ENCODE measurements around the gene FAM170B.

The FAM170B gene
- total RNA-seq = 0 to 0.55 (median 0) reads per million in 17 experiments

DNA sequence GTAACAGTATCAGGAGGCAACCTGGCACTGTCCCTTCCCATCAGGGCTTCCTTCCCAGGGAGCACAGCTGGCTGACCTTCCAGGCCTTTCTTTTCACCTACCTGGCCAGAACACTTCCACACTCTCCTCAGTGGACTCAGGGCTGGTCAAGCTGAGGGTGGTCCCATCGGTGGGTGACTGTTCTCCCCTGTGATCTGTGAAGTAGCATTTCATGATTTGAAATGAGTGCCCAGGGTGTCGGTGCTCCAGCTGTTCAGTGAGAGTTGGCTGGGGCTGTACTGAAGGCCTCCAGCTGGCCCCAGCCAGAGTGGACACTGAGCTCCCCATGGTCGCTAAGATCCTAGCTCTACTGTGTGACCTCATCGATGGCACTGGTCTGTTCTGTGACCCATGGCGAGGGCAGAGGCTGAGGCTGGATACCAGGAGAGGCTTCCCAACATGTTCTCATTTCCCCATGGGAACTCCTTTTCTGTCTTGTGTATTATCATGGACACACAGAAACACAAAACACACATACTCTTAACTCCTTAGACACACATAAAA is at the start of gene FAM170B:
FAM170B (minus strand) TSS at position 316 of the 543 bp plus-strand sequence; CDS start at position 213, 103 bp downstream.
- DNase-seq = no peak

DNA sequence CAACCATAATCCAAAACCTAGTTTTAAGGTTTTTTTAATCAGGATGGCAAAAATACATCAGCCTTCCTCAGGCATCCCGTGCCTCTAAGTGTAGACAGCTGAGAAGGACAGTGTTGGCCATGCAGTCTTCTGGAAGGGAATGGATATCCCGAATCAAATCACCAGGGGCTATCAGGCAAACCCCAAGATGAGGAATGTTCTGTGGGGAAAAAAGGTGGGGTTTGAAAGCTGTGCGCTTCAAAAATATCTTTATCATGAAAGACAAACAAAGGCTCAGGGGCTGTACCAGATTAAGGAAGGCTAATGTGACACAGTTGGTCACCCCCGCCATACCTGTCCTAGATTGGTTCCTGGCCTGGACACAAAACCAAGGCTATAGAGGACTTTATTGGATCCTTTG is 49.0 kb upstream of the FAM170B start:
- DNase-seq = no peak

DNA sequence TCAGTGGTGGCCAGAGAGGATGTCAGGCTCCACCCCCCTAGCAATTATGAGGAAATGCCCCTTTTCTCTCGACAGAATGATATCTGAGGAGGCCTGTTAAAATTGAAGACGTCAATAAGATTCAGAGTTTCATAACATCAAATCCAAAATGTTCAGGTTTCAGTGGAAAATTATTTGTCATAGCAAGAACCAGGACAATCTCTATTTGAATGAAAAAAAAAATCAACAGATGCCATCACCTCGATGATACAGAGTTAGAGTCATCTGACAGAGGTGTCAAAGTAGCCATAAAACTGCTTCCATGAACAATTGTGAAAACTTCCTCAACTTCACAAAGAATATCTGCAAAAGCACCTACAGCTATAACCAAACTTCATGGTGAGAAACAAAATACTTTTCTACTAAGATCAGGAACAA is 46.6 kb upstream of the FAM170B start:
- no peak for DNase-seq

DNA sequence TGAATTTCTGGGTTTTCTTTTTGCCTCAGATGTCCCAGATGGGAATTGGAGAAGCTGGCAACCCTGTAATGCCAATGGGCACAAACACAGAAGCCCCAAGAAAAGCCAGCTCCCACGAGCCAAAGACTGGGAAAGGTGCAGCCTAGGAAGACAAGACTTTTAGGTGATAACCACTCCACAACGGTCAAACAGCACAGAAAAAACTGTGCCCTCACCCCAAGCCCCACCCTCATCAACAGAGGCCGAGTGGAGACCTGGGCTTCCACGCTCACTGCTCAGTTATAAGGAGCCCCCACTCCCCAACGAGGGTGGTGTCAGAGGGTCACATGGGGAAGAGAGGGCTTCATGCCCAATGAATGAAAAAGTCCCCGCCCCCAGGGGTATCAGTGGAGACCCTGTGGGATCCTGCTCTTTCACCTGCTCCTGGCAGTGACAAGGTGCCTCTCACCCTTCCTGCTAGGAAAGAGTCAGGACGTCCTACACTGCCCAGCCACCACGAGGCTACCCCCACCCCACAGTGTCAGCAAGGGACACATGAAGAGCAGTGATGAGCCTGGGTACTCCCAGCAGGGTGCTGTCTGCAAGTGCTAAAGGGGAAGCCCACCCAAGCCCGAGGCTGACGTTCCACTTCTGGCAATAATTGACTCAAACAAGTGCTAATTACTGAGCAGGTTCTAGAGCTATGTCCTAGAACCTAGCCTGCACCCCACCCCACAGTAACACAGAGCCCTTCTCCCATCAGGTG is 46.0 kb upstream of the FAM170B start:
- no peak for DNase-seq

DNA sequence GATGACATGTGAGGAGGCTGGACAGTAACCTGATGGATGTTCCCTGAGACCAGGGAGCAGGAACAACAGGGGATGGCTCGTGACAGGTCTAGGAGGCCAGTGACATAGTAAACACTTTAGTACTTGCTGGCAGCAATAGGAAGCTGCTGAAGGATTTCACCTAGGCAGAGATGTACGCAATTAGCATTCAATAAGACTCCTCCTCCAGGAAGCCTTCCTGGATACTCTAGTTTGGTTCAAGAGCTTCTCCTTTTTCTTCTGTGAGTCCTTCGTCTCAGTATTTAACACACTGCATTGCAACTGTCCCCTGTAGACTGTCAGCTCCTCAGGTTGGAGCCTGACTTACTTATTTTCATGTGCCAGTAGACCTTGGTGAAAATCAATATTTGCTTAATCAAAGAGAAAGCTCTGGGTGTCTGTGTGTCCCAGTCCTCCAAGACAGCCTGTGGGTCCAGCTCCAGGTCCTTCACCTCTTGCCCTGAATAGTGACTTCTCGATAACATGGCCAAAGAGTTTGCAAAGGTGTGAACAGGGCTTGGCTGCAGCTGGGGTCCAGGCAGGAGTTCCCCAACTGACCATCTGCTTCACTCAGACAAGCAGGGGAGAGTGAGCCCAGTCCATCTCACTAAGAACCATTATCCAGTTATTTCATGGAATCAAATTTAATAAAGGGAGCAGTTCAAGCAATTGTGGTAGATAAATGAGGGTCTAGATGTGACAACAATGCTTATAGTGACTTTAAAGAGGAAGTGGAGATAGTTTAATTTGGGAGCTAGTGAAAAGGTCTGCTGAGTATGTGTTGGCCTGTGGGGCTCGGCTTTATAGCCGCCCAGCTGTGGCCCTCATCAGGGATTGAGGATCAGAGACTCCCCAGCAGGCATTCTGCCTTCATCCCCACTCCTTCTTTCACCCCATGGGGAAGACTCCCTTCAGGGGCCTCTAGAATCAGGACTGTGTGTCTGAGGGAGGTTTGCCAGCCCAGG is 45.0 kb upstream of the FAM170B start:
- peak in 2 of 4 experiments; percentile 32 to 44 for DNase-seq

DNA sequence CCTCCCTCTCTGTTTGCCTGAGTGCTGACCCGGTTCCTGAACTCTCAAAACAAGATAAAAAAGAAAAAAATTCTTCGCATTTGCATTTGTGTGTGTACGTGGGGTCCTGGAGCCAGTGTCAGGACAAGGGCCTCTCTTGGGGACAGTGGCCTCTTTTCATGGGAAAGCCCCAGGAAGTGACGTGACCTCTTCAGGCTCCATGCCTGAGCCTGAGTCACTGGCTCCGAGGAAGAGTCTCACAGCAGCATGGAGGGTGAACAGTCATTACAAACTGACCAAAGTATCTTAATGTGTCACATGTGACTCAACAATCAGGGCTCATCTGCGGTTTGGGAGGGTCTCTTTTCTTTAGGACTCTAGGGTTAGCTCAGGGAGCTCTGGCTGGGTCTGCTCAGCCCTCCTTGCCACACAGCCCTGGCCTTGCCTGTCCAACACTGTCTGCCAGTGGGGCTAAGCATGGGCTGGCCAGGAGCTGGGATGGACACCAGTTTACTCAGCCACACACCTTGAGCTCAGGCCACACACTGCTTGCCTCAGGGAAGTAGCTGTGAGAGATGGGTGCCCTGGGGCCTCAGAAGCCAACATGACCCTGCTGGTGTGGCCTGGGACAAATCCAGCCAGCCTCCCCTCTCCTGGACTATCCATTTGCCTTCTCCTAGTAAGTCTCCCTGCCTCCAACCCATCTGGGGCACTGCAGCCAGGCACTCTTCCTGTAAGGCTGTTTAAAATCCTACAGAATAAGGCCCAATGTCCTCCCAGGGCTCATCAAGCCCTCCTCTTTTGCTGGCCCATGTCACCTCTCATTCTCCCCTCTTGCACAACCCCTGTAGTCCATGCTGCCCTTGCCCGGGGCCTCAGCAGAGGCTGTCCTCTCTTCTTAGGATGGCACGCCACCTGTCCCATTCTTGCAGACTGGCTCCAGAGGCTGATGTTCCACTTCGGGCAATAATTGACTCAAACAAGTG is 43.9 kb upstream of the FAM170B start:
- peak; percentile 84 to 95 (median 88) for DNase-seq

DNA sequence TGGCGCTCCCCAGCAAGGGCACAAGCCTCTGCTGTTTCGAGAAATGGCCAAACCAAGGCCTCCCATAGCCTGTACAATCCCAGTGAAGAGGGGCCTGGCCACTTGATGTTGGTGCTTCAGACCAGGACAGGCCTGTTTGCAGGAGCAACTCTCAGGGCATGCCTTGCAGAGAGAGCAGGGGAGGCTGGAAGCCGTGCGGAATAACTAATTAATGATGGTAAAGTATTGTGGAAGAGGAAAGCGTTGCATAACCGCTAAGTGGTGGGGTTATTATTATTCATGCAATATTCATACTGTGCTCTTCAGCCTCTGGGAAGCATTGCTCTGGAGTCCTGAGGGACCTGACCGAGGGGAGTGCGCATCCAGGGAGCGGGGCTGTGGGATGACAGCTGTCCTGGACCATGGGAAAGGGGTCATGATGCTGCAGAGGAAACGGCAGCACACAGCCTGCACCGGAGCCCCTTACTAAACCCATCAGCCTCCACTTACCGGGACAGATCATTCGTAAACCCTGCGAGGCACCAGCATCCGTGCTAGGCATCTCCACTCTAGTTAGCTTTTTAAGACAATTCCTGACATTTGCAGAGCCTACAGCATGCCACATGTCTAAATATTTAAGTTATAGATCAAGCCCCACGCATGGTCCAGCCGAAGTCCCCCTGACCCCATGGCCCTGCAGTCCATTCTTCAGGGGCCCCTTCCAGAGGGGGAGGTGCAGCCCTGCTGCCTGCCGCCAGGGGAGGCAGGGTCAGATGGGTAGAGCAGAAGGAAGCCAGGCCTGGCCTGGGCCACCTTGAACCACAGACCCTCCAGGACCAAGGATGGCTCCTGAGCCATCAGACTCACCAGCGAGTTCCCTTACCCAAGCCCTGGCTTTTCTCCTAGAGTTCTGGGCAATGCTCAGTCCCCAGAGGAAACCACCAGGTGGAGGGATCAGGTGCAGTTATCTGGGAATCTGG is 42.8 kb upstream of the FAM170B start:
- DNase-seq = no peak

DNA sequence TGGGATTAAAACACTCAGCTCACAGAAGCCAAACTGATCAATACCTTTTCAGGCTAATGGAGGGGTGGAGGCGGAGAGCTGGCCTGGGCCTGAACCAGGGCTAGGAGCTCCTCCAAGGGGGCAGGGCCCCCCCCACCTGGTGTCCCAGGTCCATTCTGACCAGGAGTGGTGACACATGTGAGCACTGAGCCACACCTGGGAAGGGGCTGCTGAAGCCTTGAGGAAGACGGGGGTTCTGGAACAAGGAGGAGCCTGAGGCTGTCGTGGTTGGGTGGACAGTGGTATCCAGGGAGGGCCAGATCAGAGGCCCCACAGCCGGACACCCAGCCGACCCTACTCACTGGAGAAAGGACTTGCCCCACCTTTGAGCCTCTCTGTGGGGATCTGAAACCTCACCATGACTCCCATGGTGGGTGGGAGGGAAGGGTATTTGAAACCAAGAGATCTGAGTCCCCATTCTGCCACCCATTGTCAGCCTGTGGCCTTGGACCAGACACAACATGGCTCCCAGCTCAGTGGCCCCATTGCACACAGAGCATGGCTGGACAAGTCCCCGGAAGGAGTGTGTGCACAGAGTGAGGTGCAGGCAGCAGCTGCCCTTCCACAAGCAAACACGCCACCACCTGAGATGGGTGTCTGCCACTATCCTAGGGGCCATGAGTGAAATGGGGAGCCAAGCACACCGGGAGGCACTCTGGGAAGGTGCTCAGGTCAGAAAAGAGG is 41.9 kb upstream of the FAM170B start:
- DNase-seq = no peak

DNA sequence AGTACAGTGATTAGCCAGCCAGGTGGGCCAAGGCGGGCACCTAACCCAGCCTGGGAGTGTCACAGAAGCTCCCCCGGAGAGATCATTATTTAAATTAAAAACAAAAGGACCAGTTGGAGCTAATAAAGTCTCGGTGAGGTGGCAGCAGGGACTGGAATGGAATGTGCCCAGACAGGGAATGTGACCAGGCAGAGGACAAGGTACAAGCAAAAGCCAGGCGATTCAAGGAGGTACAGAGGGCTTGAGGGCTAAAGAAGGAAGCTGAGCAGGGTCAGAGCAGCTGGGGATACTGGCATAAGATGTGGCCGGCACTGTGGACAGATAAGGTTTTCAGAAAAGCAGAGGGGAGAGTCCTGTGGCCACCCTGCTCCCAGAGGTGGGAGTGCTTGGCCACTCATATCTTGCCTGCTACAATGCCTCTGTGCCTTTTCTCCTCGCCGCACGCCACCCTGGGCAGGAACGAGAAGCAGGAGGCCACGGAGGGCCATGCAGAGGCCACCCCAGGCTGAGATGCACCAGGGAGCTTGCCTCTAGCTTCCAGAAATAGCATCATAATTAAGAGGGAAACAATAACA is 41.2 kb upstream of the FAM170B start:
- no peak for DNase-seq

DNA sequence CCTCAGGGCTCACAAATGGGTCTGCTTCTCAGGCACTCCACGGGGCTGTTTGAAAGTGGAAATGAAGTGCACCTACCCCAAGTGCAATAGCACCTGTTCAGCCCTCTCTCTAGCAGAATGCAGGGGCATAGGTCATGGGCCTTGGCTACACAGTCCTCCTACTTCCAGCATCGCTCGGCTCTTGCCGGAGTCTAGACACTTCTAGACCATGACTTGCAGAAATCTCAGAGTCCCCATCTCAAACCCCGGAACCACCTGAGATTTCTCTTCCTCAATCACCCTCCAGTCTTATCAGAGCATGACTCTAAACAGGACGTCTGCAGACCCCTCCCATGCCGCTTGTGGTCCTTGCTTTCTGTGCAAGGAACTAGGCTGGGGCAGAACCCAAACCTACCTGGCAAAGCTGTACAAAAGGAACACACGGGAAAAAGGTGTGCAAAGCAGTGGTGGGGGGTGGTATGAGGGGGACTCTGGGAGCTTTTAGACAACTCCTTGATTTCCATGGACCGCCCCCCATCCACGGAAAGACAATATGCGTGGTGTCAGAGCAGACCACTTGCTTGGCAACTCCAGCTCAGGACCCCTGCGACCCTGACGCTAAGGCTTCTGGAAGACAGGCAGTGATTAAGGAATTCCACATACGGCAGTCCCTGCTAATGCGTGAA is 40.6 kb upstream of the FAM170B start:
- no peak for DNase-seq

DNA sequence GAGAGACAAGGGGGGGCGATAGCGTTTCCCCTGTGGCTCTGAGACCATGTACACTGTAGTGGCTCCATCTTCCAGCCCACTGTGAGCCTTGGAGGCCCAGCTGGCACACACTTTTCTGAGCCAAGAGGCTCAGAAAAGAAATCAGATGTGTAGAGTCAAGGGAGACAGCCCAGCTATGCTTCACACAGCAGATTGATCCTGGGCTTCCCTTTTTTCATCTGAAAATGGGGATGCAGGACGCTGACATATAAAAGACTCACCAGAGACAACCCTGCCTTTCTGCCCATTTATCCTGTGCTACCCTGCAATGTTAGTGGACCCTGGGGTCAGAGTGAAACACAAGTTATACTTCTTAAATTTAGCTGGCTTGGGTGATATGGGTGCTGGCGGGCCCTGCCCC is 40.0 kb upstream of the FAM170B start:
- peak; percentile 32 to 72 (median 56) for DNase-seq

DNA sequence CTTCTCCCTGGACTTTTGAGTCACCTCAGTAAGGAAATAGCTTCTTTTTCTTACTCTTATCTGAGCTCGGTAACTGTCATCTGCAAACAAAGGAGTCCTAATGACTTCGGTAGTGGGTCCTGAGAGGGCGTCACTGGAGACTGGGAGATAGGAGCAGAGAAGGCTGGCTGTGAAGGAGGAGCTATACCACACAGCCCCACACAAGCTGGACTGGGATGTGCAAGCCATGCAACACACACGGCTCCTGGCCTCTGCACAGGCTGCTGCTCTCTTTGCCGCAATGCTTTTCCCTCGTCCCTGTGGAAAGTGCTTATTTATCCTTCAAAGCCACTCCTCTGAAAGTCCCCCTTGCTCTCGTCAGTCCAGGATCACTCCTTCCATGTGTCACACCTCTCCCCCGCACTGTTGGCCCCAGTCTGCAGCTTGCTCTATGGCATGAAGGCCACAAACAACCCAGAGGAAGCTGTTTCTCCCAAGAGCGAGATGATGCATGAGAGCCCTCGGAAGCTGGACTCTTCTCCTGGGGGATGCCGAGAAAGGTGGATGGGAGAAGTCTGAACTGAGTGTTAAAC is 39.5 kb upstream of the FAM170B start:
- DNase-seq = no peak

DNA sequence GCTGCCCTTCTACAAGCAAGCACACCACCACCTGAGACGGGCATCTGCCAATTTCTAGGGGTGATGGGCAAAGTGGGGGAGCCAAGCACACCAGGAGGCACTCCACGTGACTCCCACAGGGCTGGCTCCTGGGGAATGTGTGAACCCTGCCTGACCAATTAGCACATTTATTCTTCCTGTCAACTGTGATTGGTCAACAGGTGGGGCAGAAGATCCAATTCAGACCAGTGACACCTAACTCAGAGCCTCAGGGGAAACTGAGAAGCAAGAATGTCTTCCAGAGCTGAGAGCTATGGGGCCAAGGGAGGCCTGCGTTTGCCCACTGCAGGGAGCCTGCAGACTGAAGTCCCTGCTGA is 38.9 kb upstream of the FAM170B start:
- no peak for DNase-seq

DNA sequence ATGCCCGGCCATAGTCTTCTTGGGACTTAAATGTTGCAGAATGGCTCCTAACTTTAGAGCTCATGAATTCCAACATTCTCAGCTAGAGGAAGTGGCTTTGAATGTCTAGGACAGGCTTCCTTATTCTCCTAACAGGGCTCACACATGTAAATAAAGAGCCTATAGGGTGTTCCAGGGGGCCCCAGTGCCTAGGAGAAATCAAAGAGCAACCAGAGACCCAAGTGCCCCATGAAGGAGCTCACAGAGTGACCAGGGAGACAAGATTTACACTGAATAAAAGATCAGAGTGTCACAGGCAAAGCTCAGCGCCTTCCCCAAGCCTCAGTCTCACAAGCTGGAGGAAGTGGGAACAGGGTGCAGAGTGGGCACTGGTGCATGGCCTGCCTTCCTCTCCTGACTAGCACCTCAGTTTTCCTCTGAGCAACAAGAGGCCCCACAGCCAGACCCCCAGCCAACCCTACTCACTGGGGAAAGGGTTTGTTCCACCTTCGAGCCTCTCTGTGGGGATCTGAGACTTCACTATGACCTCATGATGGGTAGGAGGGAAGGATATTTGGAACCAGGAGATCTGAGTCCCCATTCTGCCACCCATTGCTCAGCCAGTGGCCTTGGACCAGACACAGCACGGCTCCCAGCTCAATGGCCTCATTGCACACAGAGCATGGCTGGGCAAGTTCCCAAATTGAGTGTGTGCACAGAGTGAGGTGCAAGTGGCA is 38.4 kb upstream of the FAM170B start:
- peak; percentile 17 to 56 (median 40) for DNase-seq

DNA sequence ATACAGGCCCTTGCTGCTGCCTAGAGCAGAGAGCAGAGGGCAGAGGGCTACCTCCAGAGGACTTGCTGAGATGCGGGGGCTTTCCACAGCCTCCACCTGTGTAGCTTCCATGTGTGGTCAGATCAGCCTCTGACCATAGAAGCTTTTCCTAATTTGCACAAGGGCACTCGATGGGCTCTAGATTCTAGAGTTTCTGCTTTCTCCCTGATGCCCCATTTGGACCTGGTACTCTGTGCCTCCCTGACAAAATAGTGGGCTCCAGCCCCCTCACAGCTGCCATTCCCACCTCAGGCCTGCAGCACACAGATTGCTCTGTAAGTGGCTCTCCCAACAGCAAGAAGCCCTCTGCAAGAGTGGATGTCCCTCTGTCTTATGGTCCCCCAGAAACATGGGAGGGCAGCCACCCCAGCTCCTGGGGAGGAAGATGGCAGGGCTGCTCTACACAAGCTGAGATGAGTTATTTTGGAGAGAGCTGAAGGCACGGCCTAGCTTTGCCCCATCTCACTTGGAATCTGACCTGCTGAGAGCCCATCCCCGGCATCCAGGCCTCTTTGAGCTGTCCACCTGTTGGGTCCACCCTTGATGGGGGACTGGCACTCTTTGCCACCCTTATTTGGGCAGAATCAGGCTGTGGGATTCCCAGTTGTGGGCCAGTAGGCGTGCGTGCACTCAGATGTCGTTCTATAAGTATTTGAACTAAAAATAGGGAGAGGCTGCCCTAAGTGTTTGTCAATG is 37.7 kb upstream of the FAM170B start:
- no peak for DNase-seq

DNA sequence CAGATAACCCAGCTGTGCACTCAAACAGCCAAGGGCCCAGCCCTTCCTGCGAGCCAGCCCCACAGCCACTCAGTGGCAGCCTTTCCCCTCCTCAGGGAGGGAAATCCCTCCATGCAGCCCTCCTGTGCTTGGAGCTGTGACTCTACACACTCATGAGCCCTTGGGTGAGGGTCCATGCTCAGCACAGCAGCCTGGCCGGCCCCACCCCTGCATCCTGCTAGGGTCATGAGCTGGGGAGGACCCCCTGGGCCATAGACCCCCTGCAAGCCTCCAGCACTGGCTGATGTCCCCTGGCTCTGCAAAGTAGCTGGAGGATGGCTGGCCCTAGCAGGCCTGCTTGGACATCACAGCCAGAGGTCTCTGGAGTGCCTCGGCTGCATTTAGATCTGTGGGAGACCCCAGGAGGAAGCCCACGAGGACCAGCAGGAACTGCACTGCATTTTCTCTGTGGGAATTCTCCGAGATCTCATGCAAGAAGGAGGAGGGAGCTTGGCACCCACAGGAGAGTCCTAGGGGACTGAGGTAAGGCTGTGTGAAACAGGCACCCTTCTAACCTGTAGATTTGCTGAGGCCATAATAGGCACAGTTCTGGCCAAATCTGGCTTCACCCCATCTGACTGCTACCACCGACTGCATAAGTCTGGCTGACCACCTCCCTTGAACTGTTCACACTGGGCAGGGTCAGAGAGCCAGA is 37.0 kb upstream of the FAM170B start:
- no peak for DNase-seq

DNA sequence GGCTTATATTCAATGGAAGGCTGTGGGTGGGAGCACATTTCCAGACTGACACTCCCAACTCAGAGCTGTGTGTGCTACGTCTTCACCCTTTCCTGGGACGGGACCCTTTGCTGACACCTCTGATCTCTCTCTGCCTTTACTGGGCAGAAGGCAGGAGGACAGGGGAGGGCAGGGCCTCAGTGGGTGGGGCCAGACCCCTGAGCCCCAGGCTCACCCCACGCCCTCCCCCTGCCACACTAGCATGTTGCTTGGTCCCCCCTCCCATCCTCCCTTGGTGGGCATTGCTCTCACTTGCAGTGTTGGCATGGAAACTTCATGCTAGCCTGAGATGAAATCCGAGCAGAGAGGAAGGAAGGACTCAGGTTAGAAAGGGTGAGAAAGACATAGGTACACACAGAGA is 36.0 kb upstream of the FAM170B start:
- DNase-seq = no peak
